GM12873 (cell line): Measurements from ENCODE around the gene RIMBP2.

ENCODE experiments used
- CTCF ChIP-seq: IDR thresholded peaks from 2 replicates; pipeline ENCODE4 v1.5.1; 2012; ENCODE audit warnings: low read depth, mild to moderate bottlenecking, moderate library complexity, low read length, control low read depth; ENCODE audit not compliant: insufficient read depth; ENCODE audit errors: missing control alignments

RIMBP2 gene

GRCh38 chr12:130463275-130463658 lies 252.8 kb downstream of the RIMBP2 start:
- no peak for TF ChIP-seq CTCF

GRCh38 chr12:130462558-130463274 lies 253.4 kb downstream of the RIMBP2 start:
- TF ChIP-seq CTCF: no peak

- no peak for TF ChIP-seq CTCF
Measured at GRCh38 chr12:130461839-130462557, 254.1 kb downstream of the RIMBP2 start.

- no peak for TF ChIP-seq CTCF
Measured at GRCh38 chr12:130461447-130461815, 254.7 kb downstream of the RIMBP2 start.

- no peak for TF ChIP-seq CTCF
Measured at GRCh38 chr12:130460611-130461446, 255.3 kb downstream of the RIMBP2 start.

GRCh38 chr12:130459916-130460315 lies 256.2 kb downstream of the RIMBP2 start:
- no peak for TF ChIP-seq CTCF

- no peak for TF ChIP-seq CTCF
Measured at GRCh38 chr12:130458341-130458740, 257.8 kb downstream of the RIMBP2 start.
